ENCODE results near the gene CPNE4. TPM values are rescaled to one million over a fixed set of nuclear protein-coding genes. Genes with fewer than 3 reads are reported as not detected.

Gene CPNE4
- total RNA-seq, 1 experiment from 2014 or later, result not detected

DNA sequence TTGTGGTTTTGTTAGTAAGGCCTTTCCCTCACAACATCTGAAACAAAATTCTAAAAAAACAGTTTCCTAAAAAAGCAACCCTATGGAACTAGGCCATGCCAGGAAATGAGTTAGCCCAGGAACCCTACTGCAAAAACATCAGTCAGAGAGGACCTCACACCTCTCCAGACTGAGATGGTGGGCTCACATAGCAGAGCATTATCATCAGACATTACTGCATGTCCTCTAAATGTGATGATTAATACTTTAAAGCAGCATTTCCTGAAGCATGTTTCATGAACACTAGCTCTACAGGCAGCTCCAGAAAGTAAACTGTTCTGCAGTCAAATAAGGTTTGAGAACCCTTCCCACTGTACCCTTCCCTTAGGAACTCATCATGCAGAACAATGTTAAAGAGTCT, 299.7 kb downstream of the CPNE4 start:
- ChIA-PET POLR2A (ENCODE audit: unreplicated experiment) (no interaction called here), CTCF (no interaction called here)
- ATAC-seq, result no peak
- intact Hi-C loops (cut with micrococcal nuclease), result no loop called here
- no TSS peak for BruUV-seq (replicated peaks)
- Histone ChIP-seq H4K20me1 (ENCODE audit: low read length) (no peaks in the 10 kb centered on the region), H3K9me3 (ENCODE audit: low read length) (no peaks in the 10 kb centered on the region), H3K27ac (ENCODE audit: low read length) (no peak overlapping the region), H3K9me2 (replicated peaks; ENCODE audit: low read length) (no peaks in the 10 kb centered on the region), H3K4me1 (ENCODE audit: insufficient read depth, low read length) (no peaks in the 10 kb centered on the region), H3K36me3 (ENCODE audit: low read depth, low read length) (no peaks in the 10 kb centered on the region), H3F3A (ENCODE audit: low read length, unreplicated experiment) (no peaks in the 10 kb centered on the region), H3K9ac (ENCODE audit: low read length) (no peak overlapping the region), H3K4me2 (ENCODE audit: low read length) (no peak overlapping the region), H2AFZ (ENCODE audit: low read length) (no peak overlapping the region), H3K4me3 (ENCODE audit: low read length) (no peak overlapping the region), H3K79me2 (ENCODE audit: low read length) (no peaks in the 10 kb centered on the region), H3K27me3 (ENCODE audit: low read length) (no peaks in the 10 kb centered on the region)
- TF ChIP-seq EZH2 (IDR thresholded peaks at IDR 0.05; ENCODE audit: low read length, unreplicated experiment) (no peak), EZH2phosphoT487 (IDR thresholded peaks at IDR 0.05; ENCODE audit: borderline replicate concordance, low read length) (no peak)
- TF ChIP-seq, protein P1, sequence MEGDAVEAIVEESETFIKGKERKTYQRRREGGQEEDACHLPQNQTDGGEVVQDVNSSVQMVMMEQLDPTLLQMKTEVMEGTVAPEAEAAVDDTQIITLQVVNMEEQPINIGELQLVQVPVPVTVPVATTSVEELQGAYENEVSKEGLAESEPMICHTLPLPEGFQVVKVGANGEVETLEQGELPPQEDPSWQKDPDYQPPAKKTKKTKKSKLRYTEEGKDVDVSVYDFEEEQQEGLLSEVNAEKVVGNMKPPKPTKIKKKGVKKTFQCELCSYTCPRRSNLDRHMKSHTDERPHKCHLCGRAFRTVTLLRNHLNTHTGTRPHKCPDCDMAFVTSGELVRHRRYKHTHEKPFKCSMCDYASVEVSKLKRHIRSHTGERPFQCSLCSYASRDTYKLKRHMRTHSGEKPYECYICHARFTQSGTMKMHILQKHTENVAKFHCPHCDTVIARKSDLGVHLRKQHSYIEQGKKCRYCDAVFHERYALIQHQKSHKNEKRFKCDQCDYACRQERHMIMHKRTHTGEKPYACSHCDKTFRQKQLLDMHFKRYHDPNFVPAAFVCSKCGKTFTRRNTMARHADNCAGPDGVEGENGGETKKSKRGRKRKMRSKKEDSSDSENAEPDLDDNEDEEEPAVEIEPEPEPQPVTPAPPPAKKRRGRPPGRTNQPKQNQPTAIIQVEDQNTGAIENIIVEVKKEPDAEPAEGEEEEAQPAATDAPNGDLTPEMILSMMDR (conservative IDR thresholded peaks at IDR 0.05; ENCODE audit: low read depth, low read length), result no peak
- DNase-seq, result no peak

DNA sequence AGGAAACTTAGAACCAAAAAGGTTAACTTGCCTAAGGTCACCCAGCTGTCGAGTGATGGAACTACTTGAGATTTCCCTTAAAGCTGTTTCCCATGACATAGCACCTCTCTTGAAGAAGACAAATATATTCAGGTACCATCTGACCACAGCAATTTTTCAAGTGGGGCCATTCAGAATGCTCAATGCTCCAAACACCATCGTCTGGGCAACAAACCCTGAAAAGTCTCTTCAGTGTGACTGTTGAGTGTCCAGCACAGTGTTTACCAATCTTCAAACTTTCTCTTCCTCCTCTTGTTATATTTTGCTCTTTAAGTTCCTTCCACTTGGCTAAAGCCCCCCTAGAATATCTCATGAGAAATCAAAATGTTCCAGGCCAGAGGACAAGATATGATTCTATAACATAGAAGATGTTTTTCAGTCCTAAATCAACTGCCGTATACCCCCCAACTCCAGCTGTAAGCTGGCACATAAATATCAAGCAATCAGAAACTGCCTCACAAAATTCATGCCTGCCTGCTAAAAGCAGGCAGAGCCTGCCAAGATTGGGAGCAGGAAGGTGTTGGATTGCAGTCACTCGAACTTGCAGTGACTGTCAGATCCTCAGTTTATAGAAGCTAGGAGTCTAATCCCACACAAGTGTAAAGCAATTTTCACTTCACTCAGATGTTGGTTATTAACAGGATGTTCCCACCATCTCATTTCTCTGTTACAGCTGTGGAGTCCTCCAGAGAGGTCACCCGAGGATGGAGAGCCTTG, 301.6 kb downstream of the CPNE4 start:
- ChIA-PET CTCF (no interaction called here), POLR2A (ENCODE audit: unreplicated experiment) (no interaction called here)
- no peak for TF ChIP-seq EZH2phosphoT487 (IDR thresholded peaks at IDR 0.05; ENCODE audit: borderline replicate concordance, low read length)
- TF ChIP-seq EZH2 (IDR thresholded peaks at IDR 0.05; ENCODE audit: low read length, unreplicated experiment), result no peak
- TF ChIP-seq, protein P1 (conservative IDR thresholded peaks at IDR 0.05; ENCODE audit: low read depth, low read length), result no peak
- Histone ChIP-seq H3K27ac (ENCODE audit: low read length) (no peak overlapping the region), H3K27me3 (ENCODE audit: low read length) (no peaks in the 10 kb centered on the region), H3K9me2 (replicated peaks; ENCODE audit: low read length) (no peaks in the 10 kb centered on the region), H3F3A (ENCODE audit: low read length, unreplicated experiment) (peaks cover 5% of the 10 kb centered on the region), H4K20me1 (ENCODE audit: low read length) (no peaks in the 10 kb centered on the region), H2AFZ (ENCODE audit: low read length) (no peak overlapping the region), H3K79me2 (ENCODE audit: low read length) (no peaks in the 10 kb centered on the region), H3K36me3 (ENCODE audit: low read depth, low read length) (no peaks in the 10 kb centered on the region), H3K4me3 (ENCODE audit: low read length) (no peak overlapping the region), H3K9ac (ENCODE audit: low read length) (no peak overlapping the region), H3K4me1 (ENCODE audit: insufficient read depth, low read length) (peaks cover 13% of the 10 kb centered on the region), H3K4me2 (ENCODE audit: low read length) (no peak overlapping the region), H3K9me3 (ENCODE audit: low read length) (no peaks in the 10 kb centered on the region)
- ATAC-seq (no peak), DNase-seq (no peak)
- BruUV-seq (replicated peaks), result no TSS peak
- intact Hi-C loops (cut with micrococcal nuclease), result no loop called here

DNA sequence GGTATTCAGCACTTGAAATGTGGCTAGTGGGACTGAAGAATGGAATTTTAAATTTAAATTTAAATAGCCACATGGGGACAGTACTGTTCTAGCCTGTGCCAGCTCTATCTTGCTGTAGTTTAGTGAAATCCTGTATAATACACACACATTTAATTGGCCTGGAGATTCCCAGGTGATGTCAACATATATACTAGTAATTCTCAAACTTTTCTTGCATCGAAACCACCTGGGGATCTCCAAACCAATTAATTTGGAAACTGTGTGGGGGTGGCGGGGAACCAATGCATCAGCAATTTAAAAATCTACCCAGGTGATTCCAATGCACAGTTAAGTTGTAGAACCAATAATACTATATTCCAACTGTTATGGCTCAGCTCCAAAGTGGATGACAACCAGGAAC, 303.1 kb downstream of the CPNE4 start:
- no peak overlapping the region for H3K4me2 ChIP-seq (ENCODE audit: low read length)
- no peaks in the 10 kb centered on the region for H3K36me3 ChIP-seq (ENCODE audit: low read depth, low read length)
- CTCF ChIA-PET, result no interaction called here
- no peaks in the 10 kb centered on the region for H4K20me1 ChIP-seq (ENCODE audit: low read length)
- DNase-seq (no peak), ATAC-seq (no peak)
- H3K27me3 ChIP-seq (ENCODE audit: low read length), result no peaks in the 10 kb centered on the region
- no peak overlapping the region for H3K27ac ChIP-seq (ENCODE audit: low read length)
- no peak overlapping the region for H2AFZ ChIP-seq (ENCODE audit: low read length)
- POLR2A ChIA-PET (ENCODE audit: unreplicated experiment), result no interaction called here
- H3F3A ChIP-seq (ENCODE audit: low read length, unreplicated experiment), result peaks cover 5% of the 10 kb centered on the region
- no peak for TF ChIP-seq EZH2 (IDR thresholded peaks at IDR 0.05; ENCODE audit: low read length, unreplicated experiment)
- no peak for TF ChIP-seq EZH2phosphoT487 (IDR thresholded peaks at IDR 0.05; ENCODE audit: borderline replicate concordance, low read length)
- TF ChIP-seq, protein P1 (conservative IDR thresholded peaks at IDR 0.05; ENCODE audit: low read depth, low read length), result no peak
- H3K4me1 ChIP-seq (ENCODE audit: insufficient read depth, low read length), result peaks cover 13% of the 10 kb centered on the region
- H3K9ac ChIP-seq (ENCODE audit: low read length), result no peak overlapping the region
- no TSS peak for BruUV-seq (replicated peaks)
- intact Hi-C loops (cut with micrococcal nuclease), result no loop called here
- no peaks in the 10 kb centered on the region for H3K9me3 ChIP-seq (ENCODE audit: low read length)
- H3K4me3 ChIP-seq (ENCODE audit: low read length), result no peak overlapping the region
- H3K9me2 ChIP-seq (replicated peaks; ENCODE audit: low read length), result no peaks in the 10 kb centered on the region
- H3K79me2 ChIP-seq (ENCODE audit: low read length), result no peaks in the 10 kb centered on the region
